Effector memory CD4-positive, alpha-beta T cell (primary cell): ENCODE data around the gene WDR64.
"Not testable (repeated sequence)": the region's sequence is repeated elsewhere in the genome, so short reads cannot be mapped to it uniquely, and the experiment has no call there.

Source experiments
- DNase-seq, 3 donors: peaks; one replicate each; pipeline ENCODE4 v3.0.0-alpha.2; 2020
- H3K27ac ChIP-seq: 2 replicates; pipeline ENCODE4 v1.7.0; 2013; ENCODE audit warnings: mild to moderate bottlenecking, low read length, moderate library complexity; ENCODE audit not compliant: insufficient read depth, poor library complexity, severe bottlenecking
- H3K27me3 ChIP-seq: replicated peaks from 2 replicates; pipeline ENCODE4 v1.7.0; 2013; ENCODE audit warnings: mild to moderate bottlenecking, low read length; ENCODE audit not compliant: insufficient read depth, control insufficient read depth, poor library complexity, severe bottlenecking
- H3K36me3 ChIP-seq: 2 replicates; pipeline ENCODE4 v1.7.0; 2013; ENCODE audit warnings: mild to moderate bottlenecking, low read length, moderate library complexity; ENCODE audit not compliant: control insufficient read depth, insufficient read depth
- H3K4me1 ChIP-seq: 2 replicates; pipeline ENCODE4 v1.7.0; 2013; ENCODE audit warnings: low read length, mild to moderate bottlenecking; ENCODE audit not compliant: control insufficient read depth, insufficient read depth, poor library complexity, severe bottlenecking
- H3K4me3 ChIP-seq: 2 replicates; pipeline ENCODE4 v1.7.0; 2013; ENCODE audit warnings: low read length, low read depth, mild to moderate bottlenecking; ENCODE audit not compliant: insufficient read depth, poor library complexity, severe bottlenecking
- H3K9me3 ChIP-seq: 2 replicates; pipeline ENCODE4 v1.7.0; 2013; ENCODE audit warnings: mild to moderate bottlenecking, low read length, moderate library complexity; ENCODE audit not compliant: control insufficient read depth

Gene WDR64

DNA sequence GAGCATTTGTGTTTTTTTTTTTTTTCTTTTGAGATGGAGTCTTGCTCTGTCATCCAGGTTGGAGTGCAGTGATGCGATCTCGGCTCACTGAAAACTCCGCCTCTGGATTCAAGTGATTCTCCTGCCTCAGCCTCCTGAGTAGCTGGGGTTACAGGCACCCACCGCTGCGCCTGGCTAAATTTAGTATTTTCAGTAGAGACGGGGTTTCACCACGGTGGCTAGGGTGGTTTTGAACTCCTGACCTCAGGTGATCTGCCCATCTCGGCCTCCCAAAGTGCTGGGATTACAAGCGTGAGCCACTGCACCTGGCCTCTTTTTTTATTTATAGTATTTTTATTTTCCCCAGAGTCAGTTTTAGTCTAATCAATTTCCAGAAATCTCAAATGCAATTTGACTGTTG, 174.5 kb downstream of the WDR64 start:
- not testable (repeated sequence) for H3K4me1 ChIP-seq, H3K9me3 ChIP-seq, H3K27ac ChIP-seq, DNase-seq, H3K36me3 ChIP-seq, H3K4me3 ChIP-seq, H3K27me3 ChIP-seq

DNA sequence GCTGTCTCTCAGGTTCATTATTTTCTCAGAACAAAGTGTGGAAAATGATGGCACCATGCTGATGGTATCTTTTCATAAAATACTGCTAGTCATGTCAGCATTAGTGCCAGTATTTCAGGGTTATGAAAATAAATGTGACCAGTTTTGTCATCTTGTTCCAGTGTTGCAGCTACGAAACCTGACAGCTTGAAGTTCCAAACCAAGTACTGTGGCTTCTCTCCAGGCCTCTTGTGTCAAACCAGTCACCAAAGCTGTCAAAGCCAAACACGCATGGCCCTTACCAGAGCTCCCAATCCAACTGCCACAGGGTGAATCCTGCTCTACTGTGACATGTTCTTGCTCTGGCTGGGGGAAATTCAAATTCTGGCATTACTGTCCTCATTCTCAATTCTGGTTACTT, 175.2 kb downstream of the WDR64 start:
- no peaks in the 10 kb centered on the region for H3K27me3 ChIP-seq
- no peak overlapping the region for H3K27ac ChIP-seq
- H3K4me3 ChIP-seq = no peak overlapping the region
- H3K36me3 ChIP-seq = no peaks in the 10 kb centered on the region
- no peak for DNase-seq
- no peaks in the 10 kb centered on the region for H3K9me3 ChIP-seq
- H3K4me1 ChIP-seq = no peaks in the 10 kb centered on the region

DNA sequence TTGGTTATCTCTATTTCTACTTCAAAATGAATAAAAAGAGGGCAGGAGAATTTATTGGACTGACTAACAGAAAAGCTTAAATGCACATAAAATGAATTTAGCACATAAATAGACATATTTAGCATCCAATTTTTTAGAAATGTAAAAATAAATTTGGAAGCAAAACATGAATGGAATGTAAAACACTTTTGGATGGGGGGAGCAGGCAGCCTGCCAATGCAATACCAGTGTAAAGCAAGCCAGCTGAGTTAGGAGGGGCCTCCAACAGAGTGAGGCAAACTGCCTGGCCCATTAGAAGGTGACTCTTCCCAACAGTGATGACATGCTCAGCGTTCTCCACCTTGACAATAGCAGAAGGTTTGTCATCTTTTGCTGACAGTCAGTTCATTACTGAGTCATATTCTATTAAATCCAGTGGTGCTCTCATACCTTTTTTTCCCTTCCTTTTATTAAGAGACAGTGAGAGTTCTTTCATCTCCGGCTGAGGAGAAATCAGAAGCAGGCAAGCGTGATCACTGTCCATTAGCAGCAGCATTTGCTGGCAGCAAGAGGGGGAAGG, 176.5 kb downstream of the WDR64 start:
- no peaks in the 10 kb centered on the region for H3K27me3 ChIP-seq
- DNase-seq = no peak
- H3K9me3 ChIP-seq = no peaks in the 10 kb centered on the region
- no peak overlapping the region for H3K4me3 ChIP-seq
- no peaks in the 10 kb centered on the region for H3K36me3 ChIP-seq
- H3K27ac ChIP-seq = no peak overlapping the region
- H3K4me1 ChIP-seq = no peaks in the 10 kb centered on the region

DNA sequence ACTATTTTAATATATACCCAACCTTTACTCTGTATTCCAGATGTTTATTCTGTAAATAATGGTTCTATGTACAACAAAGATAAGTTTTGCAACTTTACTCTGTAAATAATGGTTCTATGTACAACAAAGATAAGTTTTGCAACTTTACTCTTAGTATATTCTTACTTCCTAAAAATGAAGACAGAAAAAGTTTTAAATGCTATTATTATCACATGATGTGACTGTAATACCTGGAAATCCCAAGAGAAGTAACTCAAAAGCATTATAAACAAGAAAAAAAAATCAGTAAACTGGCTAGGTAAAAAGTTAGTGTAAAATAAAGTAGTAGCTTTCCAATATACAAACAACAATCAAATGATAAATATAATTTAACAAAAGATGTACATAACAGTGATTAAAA, 177.4 kb downstream of the WDR64 start:
- no peak overlapping the region for H3K27ac ChIP-seq
- H3K4me1 ChIP-seq = no peaks in the 10 kb centered on the region
- H3K9me3 ChIP-seq = no peaks in the 10 kb centered on the region
- no peaks in the 10 kb centered on the region for H3K27me3 ChIP-seq
- H3K4me3 ChIP-seq = no peak overlapping the region
- no peak for DNase-seq
- no peaks in the 10 kb centered on the region for H3K36me3 ChIP-seq

DNA sequence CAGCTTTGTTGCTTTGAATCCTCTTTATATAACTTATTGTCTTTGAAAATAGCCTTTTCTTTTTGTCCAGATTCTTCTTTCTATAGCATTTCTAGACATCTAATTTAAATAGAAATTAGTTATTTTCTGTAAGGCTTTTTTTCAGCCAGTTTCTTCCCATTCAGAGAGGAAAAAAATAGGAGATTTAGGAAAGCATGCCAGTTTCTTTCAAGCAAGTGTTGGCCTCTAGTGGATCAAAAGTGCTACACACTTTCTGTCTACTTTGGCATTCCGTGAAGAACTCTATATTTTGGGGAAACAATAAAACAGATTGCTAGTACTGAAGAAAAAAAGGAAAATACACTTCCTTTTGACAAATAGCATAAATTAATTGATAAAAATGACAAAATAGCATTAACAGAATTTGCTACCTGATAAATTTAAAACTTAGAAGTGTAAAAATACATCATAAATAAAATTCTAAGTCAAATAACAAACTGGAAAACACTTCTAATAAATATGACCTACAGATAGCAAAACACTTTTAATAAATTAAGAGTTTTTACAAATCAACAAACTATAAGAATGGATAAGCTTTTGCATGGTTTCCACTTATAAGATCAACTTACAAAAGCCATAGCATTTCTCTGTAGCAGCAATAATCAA, 182.8 kb downstream of the WDR64 start:
- H3K9me3 ChIP-seq = no peaks in the 10 kb centered on the region
- no peaks in the 10 kb centered on the region for H3K36me3 ChIP-seq
- no peaks in the 10 kb centered on the region for H3K4me1 ChIP-seq
- H3K27me3 ChIP-seq = no peaks in the 10 kb centered on the region
- no peak overlapping the region for H3K27ac ChIP-seq
- DNase-seq = no peak
- no peak overlapping the region for H3K4me3 ChIP-seq

DNA sequence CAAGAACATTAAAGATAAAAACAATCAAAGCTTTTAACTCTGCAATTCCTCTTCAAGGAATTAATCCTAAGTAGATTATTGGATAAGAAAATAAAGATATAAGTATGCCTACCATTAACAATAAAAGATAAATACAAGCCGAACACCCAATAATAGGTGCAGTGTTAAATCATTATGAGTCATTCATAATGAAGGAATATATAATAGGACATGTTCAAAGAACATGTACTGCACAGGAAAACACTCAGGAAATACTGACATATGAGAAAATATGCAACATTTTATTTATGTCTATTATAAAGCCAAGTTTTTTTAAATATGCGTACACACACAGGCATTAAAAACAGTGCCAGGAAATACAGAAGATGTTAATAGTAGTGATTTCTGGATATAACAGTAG, 184.9 kb downstream of the WDR64 start:
- Histone ChIP-seq H3K27me3 (no peaks in the 10 kb centered on the region), H3K9me3 (no peaks in the 10 kb centered on the region), H3K27ac (no peak overlapping the region), H3K4me3 (no peak overlapping the region), H3K36me3 (no peaks in the 10 kb centered on the region), H3K4me1 (no peaks in the 10 kb centered on the region)
- no peak for DNase-seq

DNA sequence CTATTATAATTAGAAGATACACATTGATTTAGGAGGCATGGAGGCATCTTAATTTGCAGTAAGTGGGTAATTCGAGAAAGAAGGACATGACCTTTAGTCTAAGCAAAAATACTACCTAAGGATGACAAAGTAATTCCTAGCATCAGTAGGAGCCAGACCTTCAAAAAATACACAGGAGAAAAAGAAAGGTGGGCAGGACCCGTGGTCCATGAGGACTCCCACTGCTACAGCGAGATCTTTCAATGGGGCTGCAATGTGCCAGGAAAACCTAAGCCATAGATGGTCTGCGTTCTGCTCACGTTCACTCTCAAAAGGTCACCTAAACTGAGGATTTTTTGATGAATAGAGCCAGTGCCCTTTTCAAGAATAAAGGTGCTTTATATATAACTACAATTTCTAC, 185.3 kb downstream of the WDR64 start:
- no peak overlapping the region for H3K4me3 ChIP-seq
- H3K9me3 ChIP-seq = no peaks in the 10 kb centered on the region
- no peaks in the 10 kb centered on the region for H3K27me3 ChIP-seq
- H3K27ac ChIP-seq = no peak overlapping the region
- no peaks in the 10 kb centered on the region for H3K4me1 ChIP-seq
- H3K36me3 ChIP-seq = no peaks in the 10 kb centered on the region
- no peak for DNase-seq

DNA sequence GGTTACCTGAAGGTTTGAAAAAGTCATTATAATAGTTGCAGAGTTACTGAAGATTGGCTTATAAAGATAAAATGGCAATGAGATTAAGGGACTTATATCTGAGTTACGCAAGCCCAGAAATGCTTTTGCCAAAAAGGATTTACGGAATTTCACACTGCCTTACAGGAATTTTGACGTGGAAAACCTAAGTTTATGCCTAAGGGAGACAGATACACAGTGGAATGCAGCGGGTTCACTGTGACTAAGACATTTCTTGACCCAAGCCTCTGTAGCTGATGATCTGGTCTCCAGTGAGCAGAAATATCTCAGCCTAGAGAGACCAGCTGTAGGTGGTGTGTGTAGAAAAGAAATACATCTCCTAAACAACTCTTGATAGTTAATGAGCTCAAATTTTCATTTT, 185.8 kb downstream of the WDR64 start:
- H3K36me3 ChIP-seq = no peaks in the 10 kb centered on the region
- no peaks in the 10 kb centered on the region for H3K4me1 ChIP-seq
- H3K4me3 ChIP-seq = no peak overlapping the region
- H3K27ac ChIP-seq = no peak overlapping the region
- H3K9me3 ChIP-seq = no peaks in the 10 kb centered on the region
- no peaks in the 10 kb centered on the region for H3K27me3 ChIP-seq
- no peak for DNase-seq

DNA sequence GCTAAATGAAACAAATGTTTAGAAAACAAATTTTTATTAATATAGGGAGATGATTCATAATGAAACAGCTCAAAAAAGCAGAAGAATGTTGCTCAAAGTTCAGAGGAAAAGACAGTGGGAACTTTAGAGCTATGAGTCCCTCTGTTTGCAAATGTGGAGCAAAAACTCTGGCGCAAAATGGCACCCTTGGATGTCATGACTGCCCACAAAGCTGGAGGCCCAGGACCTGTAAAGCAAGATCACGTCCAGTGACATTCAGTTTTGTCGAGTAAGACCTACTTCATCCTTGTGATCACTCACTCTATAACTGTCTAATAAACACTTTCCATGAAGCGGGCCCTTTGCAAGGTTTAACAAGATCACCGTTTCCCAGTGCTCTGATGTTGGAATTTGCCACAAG, 186.8 kb downstream of the WDR64 start:
- no peaks in the 10 kb centered on the region for H3K4me1 ChIP-seq
- no peak overlapping the region for H3K4me3 ChIP-seq
- no peaks in the 10 kb centered on the region for H3K9me3 ChIP-seq
- no peak for DNase-seq
- no peak overlapping the region for H3K27ac ChIP-seq
- no peaks in the 10 kb centered on the region for H3K27me3 ChIP-seq
- no peaks in the 10 kb centered on the region for H3K36me3 ChIP-seq

DNA sequence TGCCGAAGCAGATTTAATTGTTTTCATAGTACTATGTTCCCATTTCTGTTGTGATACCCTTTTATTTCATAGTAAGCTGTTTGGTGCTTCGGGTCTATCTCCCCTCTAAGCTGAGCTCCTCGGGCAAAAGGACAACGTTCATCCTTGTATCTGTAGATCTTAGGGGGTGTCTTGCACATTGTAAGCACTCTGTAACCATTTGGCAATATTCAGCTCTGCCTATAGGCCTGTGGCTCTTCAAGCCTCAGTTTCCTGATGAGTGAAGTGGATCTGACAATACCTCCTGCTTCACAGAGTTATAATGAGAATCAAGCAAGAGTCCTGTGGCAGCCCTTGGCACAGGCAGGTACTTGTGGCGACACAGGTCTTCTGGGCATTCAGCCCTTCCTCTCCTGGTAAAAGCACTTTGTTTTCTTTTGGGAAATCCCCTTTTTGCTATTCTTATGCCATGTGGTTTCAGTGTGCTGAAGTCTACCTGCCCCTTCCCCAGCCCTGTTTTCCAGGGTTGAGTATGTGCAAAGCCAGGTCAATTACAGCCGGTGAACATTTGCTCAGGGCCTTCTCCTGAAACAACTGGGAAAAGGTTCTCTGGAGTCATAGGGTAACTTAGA, 187.4 kb downstream of the WDR64 start:
- Histone ChIP-seq H3K9me3 (no peaks in the 10 kb centered on the region), H3K27me3 (no peaks in the 10 kb centered on the region), H3K4me3 (no peak overlapping the region), H3K27ac (no peak overlapping the region), H3K4me1 (no peaks in the 10 kb centered on the region), H3K36me3 (no peaks in the 10 kb centered on the region)
- no peak for DNase-seq
